ENCODE measurements around the gene HSPH1. TPM values are rescaled to one million over a fixed set of nuclear protein-coding genes. Genes with fewer than 3 reads are reported as not detected.

Gene HSPH1
- total and polyA plus RNA-seq, 2 of the 8 experiments (the other 6 are each of a cell fraction or from before 2014, with no cell fraction given) = 14.2 to 145 TPM

DNA sequence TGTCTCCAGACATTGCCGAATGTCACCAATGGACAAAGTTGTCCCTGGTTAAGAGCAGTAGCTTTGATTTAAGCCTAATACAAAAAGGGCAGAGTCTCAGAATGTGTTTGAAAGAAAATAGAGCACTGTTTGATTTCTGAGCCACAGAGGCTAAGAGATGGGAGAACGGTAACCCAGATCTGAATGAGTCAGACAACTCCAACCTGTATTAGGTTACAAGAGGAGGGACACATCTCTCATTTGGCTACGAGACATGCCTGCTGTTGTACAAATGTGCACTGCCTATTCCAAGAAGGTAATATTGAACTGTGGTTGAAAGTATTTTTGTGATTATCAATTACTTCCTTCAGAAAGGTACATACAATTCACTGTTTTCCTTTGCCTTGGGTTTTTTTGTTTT lies 4.9 kb upstream of the HSPH1 start:
- 89% methylated on average over 3 of the region's 3 CpGs; no CpG with 5 or more reads in 1 of the 2 experiments for WGBS, 2 experiments (ENCODE audit: extremely low coverage in 1 of 2, insufficient coverage in 1 of 2, insufficient read length in 1 of 2, insufficient replicate concordance in 2 of 2, low coverage in 1 of 2, low lambda C conversion rate in 2 of 2, missing lambda C conversion rate in 1 of 2)
- no peak overlapping the region for H2BK15ac ChIP-seq (ENCODE audit: low read length)
- ChIA-PET CTCF (ENCODE audit: partially characterized antibody) (no interaction called here), POLR2A (ENCODE audit: partially characterized antibody) (no interaction called here)
- no peak overlapping the region for H2BK20ac ChIP-seq (ENCODE audit: low read length)
- H3K18ac ChIP-seq (ENCODE audit: extremely low read depth, low read length) = no peak overlapping the region
- H2BK5ac ChIP-seq (ENCODE audit: low read depth, low read length) = no peak overlapping the region
- no peak overlapping the region for H3K27ac ChIP-seq (ENCODE audit: low read depth, low read length)
- no peaks in the 10 kb centered on the region for H3K36me3 ChIP-seq (ENCODE audit: control insufficient read depth in 2 of 4, insufficient read depth in 4 of 4, low read length in 3 of 4)
- H2AFZ ChIP-seq (ENCODE audit: low read length) = no peak overlapping the region
- no peak overlapping the region for H2AK5ac ChIP-seq (ENCODE audit: low read depth, low read length)
- no peaks in the 10 kb centered on the region for H4K20me1 ChIP-seq (replicated peaks in 1 of 2; ENCODE audit: control insufficient read depth in 1 of 2, insufficient read depth in 2 of 2, low read length in 2 of 2)
- no peak overlapping the region for H4K8ac ChIP-seq (ENCODE audit: extremely low read depth, insufficient read depth, low read length)
- H3K4ac ChIP-seq (replicated peaks; ENCODE audit: insufficient read length, low read depth, low read length) = no peak overlapping the region
- no peak overlapping the region for H3K9ac ChIP-seq (replicated peaks in 1 of 4; ENCODE audit: extremely low read depth in 1 of 4, low read depth in 3 of 4, low read length in 3 of 4)
- no peaks in the 10 kb centered on the region for H3K27me3 ChIP-seq (replicated peaks in 1 of 4; ENCODE audit: control insufficient read depth in 3 of 4, extremely low read depth in 1 of 4, insufficient read depth in 3 of 4, low read length in 3 of 4)
- no peak overlapping the region for H2BK12ac ChIP-seq (ENCODE audit: low read depth, low read length)
- H3K9me3 ChIP-seq (ENCODE audit: insufficient read depth in 2 of 2, low read depth in 1 of 2, low read length in 1 of 2) = no peaks in the 10 kb centered on the region
- no peak overlapping the region for H3K23ac ChIP-seq (ENCODE audit: insufficient read length)
- FAIRE-seq = no peak
- no peak overlapping the region for H3K56ac ChIP-seq (replicated peaks; ENCODE audit: insufficient read length, low read depth, low read length)
- no peak overlapping the region for H2BK120ac ChIP-seq (replicated peaks; ENCODE audit: low read depth, low read length)
- no peak overlapping the region for H4K5ac ChIP-seq (ENCODE audit: insufficient read length, low read depth, low read length)
- H3K4me3 ChIP-seq (ENCODE audit: extremely low read depth in 1 of 4, insufficient read depth in 2 of 4, low read depth in 3 of 4, low read length in 4 of 4) = no peak overlapping the region
- H3K79me2 ChIP-seq (ENCODE audit: control insufficient read depth in 1 of 2, insufficient read depth in 2 of 2, low read length in 2 of 2) = no peaks in the 10 kb centered on the region
- no peak overlapping the region for H3K4me2 ChIP-seq (ENCODE audit: insufficient read depth in 1 of 2, low read depth in 2 of 2, low read length in 2 of 2)
- no peaks in the 10 kb centered on the region; the same call in none of the 2 replicates for H3K23me2 ChIP-seq (ENCODE audit: low read depth, low read length)
- H3K4me1 ChIP-seq (replicated peaks in 1 of 4; ENCODE audit: control insufficient read depth in 3 of 4, insufficient read depth in 4 of 4, low read length in 3 of 4) = peaks cover 0 to 2% (median 0%) of the 10 kb centered on the region in 4 experiments; a peak in 1 of 7 replicates
- no peaks in the 10 kb centered on the region for H3K79me1 ChIP-seq (ENCODE audit: low read depth, low read length)
- no peak for DNase-seq (ENCODE audit: low read depth in 1 of 2, low spot score in 2 of 2)
- no peak overlapping the region for H3K14ac ChIP-seq (ENCODE audit: insufficient read length)
- no peak overlapping the region for H4K91ac ChIP-seq (replicated peaks; ENCODE audit: insufficient read length, low read length)
- no peak for TF ChIP-seq SAP30 (IDR thresholded peaks at IDR 0.05; ENCODE audit: insufficient read depth, insufficient replicate concordance, low read length)
- TF ChIP-seq GABPA (IDR thresholded peaks at IDR 0.05; ENCODE audit: borderline replicate concordance, insufficient read depth, low read length) = no peak
- TF ChIP-seq EP300 (IDR thresholded peaks at IDR 0.05; ENCODE audit: borderline replicate concordance in 1 of 2, low read depth in 2 of 2, low read length in 2 of 2) = no peak
- TF ChIP-seq BACH1 (IDR thresholded peaks at IDR 0.05; ENCODE audit: low read length) = no peak
- no peak for TF ChIP-seq EZH2 (IDR thresholded peaks at IDR 0.05; ENCODE audit: low read depth, low read length, severe bottlenecking)
- TF ChIP-seq POLR2A (IDR thresholded peaks at IDR 0.05; ENCODE audit: control extremely low read depth in 1 of 2, low read depth in 2 of 2, low read length in 2 of 2) = no peak
- TF ChIP-seq YY1 (IDR thresholded peaks at IDR 0.05; ENCODE audit: low read depth, low read length) = no peak
- no peak for TF ChIP-seq SIN3A (conservative IDR thresholded peaks at IDR 0.05 in 1 of 2, IDR thresholded peaks at IDR 0.05 in 1 of 2; ENCODE audit: low read depth in 1 of 2, low read length in 2 of 2)
- no peak for TF ChIP-seq CTBP2 (IDR thresholded peaks at IDR 0.05; ENCODE audit: borderline replicate concordance, insufficient read depth, insufficient read length, low read length)
- TF ChIP-seq TCF12 (IDR thresholded peaks at IDR 0.05; ENCODE audit: low read depth, low read length) = no peak
- TF ChIP-seq CBX5 (IDR thresholded peaks at IDR 0.05; ENCODE audit: low read depth, low read length) = no peak
- TF ChIP-seq BRCA1 (IDR thresholded peaks at IDR 0.05; ENCODE audit: low read depth, low read length) = no peak
- no peak for TF ChIP-seq JUN (IDR thresholded peaks at IDR 0.05; ENCODE audit: low read depth, low read length)

Data from H1 (cell line).